HG02840 (cell line): ENCODE data around the gene DLAT.
"Not testable (repeated sequence)": the region's sequence is repeated elsewhere in the genome, so short reads cannot be mapped to it uniquely, and the experiment has no call there.

ENCODE experiments used
- ATAC-seq: cut with Tn5 transposase; IDR thresholded peaks from one replicate; pipeline ENCODE4 v1.9.1; 2021; ENCODE audit warnings: mild to moderate bottlenecking, moderate library complexity, moderate number of reproducible peaks; ENCODE audit not compliant: unreplicated experiment, low FRiP score

Gene DLAT

DNA sequence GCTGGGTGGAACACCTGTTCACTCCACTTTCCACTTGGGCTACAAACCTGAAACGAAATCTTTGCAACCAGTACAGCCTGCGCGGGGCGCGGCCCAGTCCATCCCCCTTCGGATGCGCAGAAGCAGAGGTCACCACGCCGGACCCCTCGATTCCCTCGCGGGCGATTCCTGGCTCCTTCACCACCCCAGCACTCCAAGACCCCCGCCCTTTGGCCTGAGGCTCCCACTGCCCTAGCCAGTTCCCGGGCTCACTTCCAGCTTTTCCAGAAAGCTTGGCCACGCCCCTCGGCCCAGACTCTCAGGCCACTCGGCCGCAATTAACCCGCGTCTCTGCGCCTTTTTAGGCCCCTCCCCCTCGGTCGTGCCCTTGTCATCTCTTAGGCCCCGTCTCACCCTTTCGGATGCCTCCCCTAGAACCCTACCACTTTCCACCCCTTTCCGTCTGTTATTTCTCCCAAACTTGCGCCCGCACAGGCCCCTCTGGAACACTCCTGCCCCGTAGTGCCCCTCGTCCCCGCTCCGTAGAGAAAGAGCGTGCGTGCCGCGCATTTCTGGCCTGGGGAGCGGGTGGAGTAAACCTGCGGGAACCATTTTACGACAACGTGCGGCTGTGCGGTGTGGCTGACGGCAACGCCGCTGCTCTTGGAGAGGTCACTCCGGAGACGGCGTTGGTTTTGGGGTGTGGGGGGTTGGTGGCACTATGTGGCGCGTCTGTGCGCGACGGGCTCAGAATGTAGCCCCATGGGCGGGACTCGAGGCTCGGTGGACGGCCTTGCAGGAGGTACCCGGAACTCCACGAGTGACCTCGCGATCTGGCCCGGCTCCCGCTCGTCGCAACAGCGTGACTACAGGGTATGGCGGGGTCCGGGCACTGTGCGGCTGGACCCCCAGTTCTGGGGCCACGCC lies at the start of gene DLAT:
Gene DLAT, plus strand, starts transcription at position 636 of the 906 bp plus-strand sequence. Its CDS starts 65 bp downstream, at position 701.
- peak; percentile 67 for ATAC-seq

GRCh38 chr11:111976119-111976766 lies 49.0 kb upstream of the DLAT start:
- no peak for ATAC-seq

- ATAC-seq = no peak
Observed at GRCh38 chr11:111976767-111977145, 48.5 kb upstream of the DLAT start.

DNA sequence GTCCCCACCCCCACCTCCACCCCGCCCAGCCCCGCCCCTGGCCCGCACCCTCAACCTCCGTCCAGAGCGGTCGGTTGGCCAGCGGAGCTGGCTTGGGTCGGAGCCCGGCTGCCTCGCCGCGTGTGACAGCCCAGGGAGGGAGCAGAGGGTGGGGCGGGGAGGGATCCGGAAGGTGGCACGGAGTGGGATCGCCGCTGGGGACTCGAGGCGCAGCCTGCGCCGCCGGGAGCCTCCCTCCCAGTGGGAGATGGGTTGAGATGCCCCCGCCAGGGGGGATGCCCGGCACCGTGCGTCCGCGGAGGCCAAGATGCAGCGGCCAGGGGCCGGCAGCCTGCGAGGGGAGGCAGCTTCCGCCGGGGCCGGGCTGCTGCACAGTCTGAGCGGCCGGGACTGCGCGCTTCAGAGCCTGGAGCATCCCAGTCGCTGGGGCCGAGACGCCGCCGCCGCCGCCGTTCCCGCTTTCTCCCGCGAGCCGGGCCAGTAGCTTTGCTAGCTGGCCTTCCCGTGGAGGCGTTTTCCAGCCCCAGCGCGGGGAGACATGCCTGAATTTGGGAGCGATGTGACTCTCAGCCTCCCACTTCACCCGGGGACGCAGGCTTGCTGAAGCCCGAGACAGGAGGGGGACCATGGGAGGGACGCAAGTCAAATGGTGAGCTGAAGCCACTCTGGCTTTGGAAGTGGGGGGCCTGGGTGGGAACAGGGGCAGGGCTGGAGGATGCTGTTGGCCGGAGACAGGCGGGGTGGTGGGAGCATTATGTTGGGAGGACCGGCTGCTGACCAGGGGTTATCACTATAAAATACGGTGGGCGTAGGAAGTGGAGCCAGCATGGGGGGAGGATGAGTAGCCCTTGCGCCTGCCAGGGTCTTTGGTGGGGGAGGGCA lies 47.8 kb upstream of the DLAT start:
- no peak for ATAC-seq

DNA sequence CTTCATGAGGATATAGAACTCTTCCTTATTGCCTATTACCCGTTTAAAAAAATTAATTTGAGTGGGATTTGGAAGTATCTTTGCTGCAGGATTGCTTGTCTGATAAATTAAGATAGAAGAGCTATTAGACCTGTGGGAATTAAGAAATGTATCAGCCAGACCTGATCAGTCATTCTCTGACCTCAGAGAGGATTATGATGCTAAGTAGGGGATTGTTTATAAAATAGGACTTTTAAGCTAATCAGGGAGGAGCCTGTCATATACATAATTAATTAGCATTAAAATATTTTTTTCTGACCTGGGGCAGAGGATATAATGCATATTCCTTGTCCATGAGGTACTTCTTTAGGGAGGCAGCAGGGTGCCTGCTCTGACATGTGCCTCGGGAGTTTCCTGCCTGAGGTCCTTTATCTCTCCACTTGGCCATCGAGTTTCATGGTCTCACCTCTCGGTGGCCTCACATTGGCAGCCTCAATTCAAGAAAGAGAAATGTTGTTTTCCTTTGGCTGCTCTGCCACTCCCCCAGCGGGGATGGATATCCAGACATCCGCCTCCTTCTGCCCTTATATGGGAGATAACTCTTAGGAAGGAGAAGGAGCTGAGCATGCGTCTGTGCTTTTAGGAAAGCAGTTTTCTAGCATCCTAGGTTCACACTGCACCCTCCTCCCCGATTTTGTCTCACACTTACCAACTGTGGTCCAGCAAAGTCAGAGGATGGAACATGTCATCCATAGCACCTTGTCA lies 47.0 kb upstream of the DLAT start:
- no peak for ATAC-seq

DNA sequence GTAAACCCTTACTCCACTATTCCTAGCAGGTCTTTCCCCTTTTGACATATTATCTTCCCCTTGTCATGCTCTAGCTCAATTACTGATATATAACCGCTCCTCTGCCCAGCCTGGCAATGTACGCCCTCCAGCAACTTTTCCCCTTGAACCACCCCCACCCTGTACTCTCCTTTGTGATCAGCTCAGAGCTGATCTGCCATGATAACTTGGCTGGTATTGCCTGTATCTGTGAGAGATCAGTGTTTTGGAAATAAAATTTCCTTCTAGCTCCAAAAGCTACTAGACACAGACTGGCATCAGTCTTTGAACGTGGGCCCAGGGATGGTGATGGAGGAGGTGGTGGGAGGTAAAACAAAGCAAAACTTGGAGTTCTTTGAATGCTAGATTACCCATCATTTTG lies 45.1 kb upstream of the DLAT start:
- ATAC-seq = no peak

GRCh38 chr11:111981270-111981669 lies 43.9 kb upstream of the DLAT start:
- no peak for ATAC-seq

DNA sequence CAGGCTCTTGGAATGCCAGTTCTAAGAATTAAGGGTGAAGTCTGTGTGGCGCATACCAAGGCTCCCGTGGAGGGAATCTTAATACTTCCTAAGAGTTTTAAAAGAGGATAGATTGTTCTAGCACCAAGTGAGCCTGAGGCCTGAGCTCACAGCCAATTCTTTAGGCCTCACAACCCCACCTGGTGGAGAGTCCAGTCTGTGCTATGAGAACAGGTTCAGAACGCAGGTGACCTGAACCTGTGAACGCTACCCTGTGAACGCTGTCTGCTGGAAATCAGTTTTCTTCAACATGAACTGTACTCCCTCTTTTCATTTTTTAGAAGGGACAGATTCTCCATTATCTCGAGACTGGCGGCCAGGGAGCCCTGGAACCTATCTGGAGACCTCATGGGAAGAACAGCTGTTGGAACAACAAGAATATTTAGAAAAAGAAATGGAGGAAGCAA lies 43.2 kb upstream of the DLAT start:
- no peak for ATAC-seq

DNA sequence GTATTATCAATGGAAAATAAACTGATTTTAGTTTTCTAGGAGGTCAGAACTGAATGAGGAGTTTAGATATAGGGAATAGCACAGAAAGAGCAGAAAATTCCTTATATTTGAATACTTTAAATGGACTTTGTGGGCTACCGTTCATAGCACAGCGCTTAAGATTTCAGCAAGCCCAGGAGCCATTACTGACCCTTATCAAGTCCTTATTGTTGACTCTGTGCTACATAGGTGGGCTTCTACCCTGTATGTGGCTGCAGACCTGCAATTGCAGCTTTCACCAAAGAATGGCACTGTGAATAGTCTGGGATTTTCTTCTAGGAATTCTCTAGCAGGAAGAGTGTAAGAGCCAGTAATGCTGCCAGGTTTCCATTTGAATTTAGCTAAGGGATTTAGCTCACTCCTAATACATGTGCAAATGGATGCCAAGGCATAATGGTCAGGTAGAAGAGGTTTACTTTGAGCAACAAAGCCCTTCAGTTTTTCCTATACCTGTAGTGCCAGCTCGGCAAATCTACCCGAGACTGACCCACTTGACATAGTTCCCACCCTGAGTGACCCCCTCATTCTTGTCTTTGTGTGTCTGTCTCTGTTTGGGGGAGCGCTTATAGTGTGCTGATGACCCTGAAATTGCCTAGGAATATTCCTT lies 42.5 kb upstream of the DLAT start:
- ATAC-seq = no peak

- ATAC-seq = no peak
Observed at GRCh38 chr11:111983187-111983986, 41.8 kb upstream of the DLAT start.

DNA sequence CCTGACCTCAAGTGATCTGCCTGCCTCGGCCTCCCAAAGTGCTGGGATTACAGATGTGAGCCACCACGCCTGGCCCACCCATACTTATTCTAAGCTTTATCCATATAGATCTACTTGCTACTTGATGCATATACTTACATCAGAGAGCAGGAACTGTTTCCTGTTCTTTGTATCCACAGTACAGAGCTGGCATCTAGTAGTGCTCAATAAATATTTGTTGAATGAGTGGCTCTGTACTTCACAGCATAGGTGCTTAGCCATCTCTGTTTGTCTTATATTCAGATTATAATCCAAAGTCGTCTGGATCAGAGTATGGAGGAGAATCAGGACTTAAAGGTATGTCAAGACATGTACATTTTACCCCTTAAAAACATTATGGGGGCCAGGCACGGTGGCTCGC lies 38.6 kb upstream of the DLAT start:
- ATAC-seq = no peak

- ATAC-seq = no peak
Observed at GRCh38 chr11:111990381-111990780, 34.8 kb upstream of the DLAT start.

DNA sequence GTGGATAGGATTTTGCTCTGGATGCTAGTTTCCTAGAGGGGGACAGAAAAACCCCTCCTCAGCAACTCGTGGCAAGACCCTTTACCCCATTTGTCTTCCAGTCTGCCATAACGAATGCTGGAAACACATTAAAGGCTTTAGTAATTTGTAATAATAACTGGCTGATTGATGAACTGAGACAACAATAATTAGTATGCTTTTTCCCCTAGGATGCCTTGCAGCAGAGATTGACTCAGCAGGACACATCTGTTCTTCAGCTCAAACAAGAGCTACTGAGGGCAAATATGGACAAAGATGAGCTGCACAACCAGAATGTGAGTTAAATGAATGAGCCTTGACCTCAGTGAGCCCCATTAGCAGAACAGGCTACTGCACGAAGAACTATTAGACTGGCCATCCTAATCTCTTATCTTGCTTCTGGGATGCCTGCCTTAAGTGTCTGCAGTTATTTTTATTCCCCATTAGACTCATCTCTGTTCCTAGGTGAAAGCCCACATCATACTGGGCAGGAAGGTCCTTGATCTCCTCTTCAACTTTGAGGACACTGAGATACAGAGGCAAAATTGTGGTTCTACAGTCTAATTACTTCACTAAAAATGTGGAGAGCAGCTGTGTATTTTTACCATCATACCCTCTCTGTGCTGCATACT lies 32.9 kb upstream of the DLAT start:
- ATAC-seq = no peak

DNA sequence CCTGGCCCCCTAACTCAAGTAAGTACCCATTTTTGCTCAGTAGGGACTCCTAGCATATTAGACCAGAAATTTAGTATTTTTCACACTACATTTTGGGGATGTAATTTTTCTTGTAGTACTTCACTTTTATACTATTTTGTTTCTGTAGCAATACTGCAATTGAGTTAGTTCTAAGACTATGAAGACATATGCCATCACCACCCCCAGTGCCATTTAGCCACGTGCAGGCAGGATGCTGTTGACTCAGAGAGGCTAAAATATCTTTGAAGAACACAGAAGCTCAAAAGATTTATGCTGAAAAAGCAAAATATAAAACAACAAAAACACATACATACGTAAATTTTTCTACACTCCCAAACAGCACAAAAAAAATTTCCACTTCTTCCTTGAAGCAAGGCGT lies 29.1 kb upstream of the DLAT start:
- ATAC-seq = no peak

DNA sequence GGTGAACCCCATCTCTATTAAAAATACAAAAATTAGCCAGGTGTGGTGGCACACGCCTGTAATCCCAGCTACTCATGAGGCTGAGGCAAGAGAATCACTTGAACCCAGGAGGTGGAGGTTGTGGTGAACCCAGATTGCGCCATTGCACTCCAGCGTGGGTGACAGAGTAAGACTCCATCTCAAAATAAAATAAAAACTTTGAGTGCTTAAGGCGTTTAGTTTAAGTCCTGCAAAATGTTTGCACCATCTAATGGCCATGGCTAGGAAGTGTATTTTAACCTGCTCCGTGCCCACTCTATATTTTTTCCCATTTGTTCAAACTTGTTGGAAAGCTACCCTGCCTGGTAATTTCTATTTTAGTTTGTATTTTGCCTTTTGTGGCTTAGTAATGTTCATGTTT lies 28.5 kb upstream of the DLAT start:
- ATAC-seq = not testable (repeated sequence)

- ATAC-seq = no peak
Observed at GRCh38 chr11:111999111-111999510, 26.1 kb upstream of the DLAT start.

DNA sequence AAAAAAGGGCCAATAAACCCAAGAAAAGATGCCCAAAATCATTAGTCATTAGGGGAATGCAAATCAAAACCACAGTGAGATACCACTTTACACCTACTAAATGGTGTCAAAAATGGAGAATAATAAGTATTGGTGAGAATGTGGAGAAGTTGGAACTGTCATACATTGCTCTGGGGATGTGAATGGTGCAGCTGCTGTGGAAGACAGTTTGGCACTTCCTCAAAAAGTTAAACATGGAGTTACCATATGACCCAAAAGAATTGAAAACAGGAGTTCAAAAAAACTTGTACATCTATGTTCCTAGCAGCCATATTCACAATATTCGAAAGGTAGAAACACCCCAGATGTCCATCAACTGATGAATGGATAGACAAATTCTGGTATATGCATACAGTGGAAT lies 24.5 kb upstream of the DLAT start:
- no peak for ATAC-seq

- no peak for ATAC-seq
Observed at GRCh38 chr11:112002491-112003216, 22.6 kb upstream of the DLAT start.
